GM18858 (cell line): ENCODE data around the gene STX16.
"Not testable (repeated sequence)": the region's sequence is repeated elsewhere in the genome, so short reads cannot be mapped to it uniquely, and the experiment has no call there.

Source experiments
- ATAC-seq: cut with Tn5 transposase; IDR thresholded peaks from one replicate; pipeline ENCODE4 v1.9.1; 2021; ENCODE audit not compliant: unreplicated experiment

Gene STX16

GRCh38 chr20:58720890-58721289, 69.8 kb downstream of the STX16 start:
- ATAC-seq: no peak

GRCh38 chr20:58721951-58722778, 71.1 kb downstream of the STX16 start:
- no peak for ATAC-seq

- no peak for ATAC-seq
These were observed 72.0 kb downstream of the STX16 start for GRCh38 chr20:58722877-58723627.

- no peak for ATAC-seq
These were observed 72.5 kb downstream of the STX16 start for GRCh38 chr20:58723628-58723984.

GRCh38 chr20:58726156-58726555, 75.1 kb downstream of the STX16 start:
- ATAC-seq: not testable (repeated sequence)
